GM10266 (cell line): Measurements from ENCODE around the gene C5AR1.
"Not testable (repeated sequence)": the region's sequence is repeated elsewhere in the genome, so short reads cannot be mapped to it uniquely, and the experiment has no call there.

Experiments
- DNase-seq: peaks from one replicate; pipeline ENCODE4 v3.0.0; 2012; ENCODE audit errors: extremely low spot score
- CTCF ChIP-seq: IDR thresholded peaks from 2 replicates; pipeline ENCODE4 v1.5.1; 2012; ENCODE audit warnings: mild to moderate bottlenecking, low read depth; ENCODE audit not compliant: control insufficient read depth, insufficient read depth; ENCODE audit errors: missing control alignments

C5AR1 gene

GRCh38 chr19:47322058-47322457 is 12.4 kb downstream of the C5AR1 start:
- DNase-seq, result no peak
- no peak for TF ChIP-seq CTCF

- no peak for DNase-seq
- TF ChIP-seq CTCF, result no peak
Measured at GRCh38 chr19:47323409-47323808, 13.7 kb downstream of the C5AR1 start.

- TF ChIP-seq CTCF, result no peak
- DNase-seq, result no peak
Measured at GRCh38 chr19:47323872-47324271, 14.2 kb downstream of the C5AR1 start.

- no peak for DNase-seq
- TF ChIP-seq CTCF, result no peak
Measured at GRCh38 chr19:47324502-47324901, 14.8 kb downstream of the C5AR1 start.

GRCh38 chr19:47330466-47330869 is 20.8 kb downstream of the C5AR1 start:
- no peak for TF ChIP-seq CTCF
- DNase-seq, result no peak

GRCh38 chr19:47331490-47331889 is 21.8 kb downstream of the C5AR1 start:
- no peak for DNase-seq
- TF ChIP-seq CTCF, result no peak

- no peak for DNase-seq
- no peak for TF ChIP-seq CTCF
Measured at GRCh38 chr19:47331931-47332547, 22.4 kb downstream of the C5AR1 start, which contains the start of gene C5AR2. TSS of gene C5AR2 (plus strand) at chr19:47332175. CDS start at chr19:47340800, 8,625 bp downstream.

- DNase-seq, result not testable (repeated sequence)
Measured at GRCh38 chr19:47336765-47337718, 27.4 kb downstream of the C5AR1 start.
